ENCODE measurements around the gene DNAJB2.
"Not testable (repeated sequence)": the region's sequence is repeated elsewhere in the genome, so short reads cannot be mapped to it uniquely, and the experiment has no call there.

The DNAJB2 gene

GRCh38 chr2:219287116-219287440 is 7.9 kb downstream of the DNAJB2 start:
- H3K4me1 ChIP-seq (ENCODE audit: control extremely low read depth in 1 of 4, control insufficient read depth in 4 of 4, insufficient read depth in 4 of 4, low read length in 3 of 4); H3K9me3 ChIP-seq (ENCODE audit: control extremely low read depth in 1 of 5, control insufficient read depth in 4 of 5, insufficient read depth in 2 of 5, low read depth in 1 of 5, low read length in 4 of 5); H3K4me3 ChIP-seq (ENCODE audit: control insufficient read depth in 1 of 7, extremely low read depth in 1 of 7, insufficient read depth in 4 of 7, low read depth in 2 of 7, low read length in 6 of 7); DNase-seq; H3K27me3 ChIP-seq (replicated peaks in 2 of 5; ENCODE audit: control insufficient read depth in 4 of 5, insufficient read depth in 5 of 5, low read length in 4 of 5); POLR2A ChIA-PET; H3K27ac ChIP-seq (ENCODE audit: insufficient read depth in 1 of 2, low read depth in 1 of 2, low read length in 2 of 2, poor library complexity in 1 of 2, severe bottlenecking in 2 of 2): not testable (repeated sequence)
- CTCF ChIA-PET = interaction anchor here (1.3 to 18.3 kb wide), 2 partner anchors 8 to 14 kb away, joined by 6 to 381 read pairs; no protein-coding TSS in a partner anchor
- H3K36me3 ChIP-seq (ENCODE audit: control insufficient read depth in 4 of 4, insufficient read depth in 4 of 4, low read length in 3 of 4) = peaks cover 2 to 34% (median 12%) of the 10 kb centered on the region in 4 experiments
- 100% methylated on average over 1 of the region's 6 CpGs for WGBS (ENCODE audit: insufficient coverage)

GRCh38 chr2:219287580-219288265 is 8.6 kb downstream of the DNAJB2 start:
- DNase-seq = peak in 1 of 3 donors; percentile 26
- H3K27ac ChIP-seq (ENCODE audit: insufficient read depth in 1 of 2, low read depth in 1 of 2, low read length in 2 of 2, poor library complexity in 1 of 2, severe bottlenecking in 2 of 2) = peak overlapping the region in 1 of 2 experiments; percentile 14

GRCh38 chr2:219289195-219289536 is 10.0 kb downstream of the DNAJB2 start:
- Histone ChIP-seq H3K4me1 (ENCODE audit: control extremely low read depth in 1 of 4, control insufficient read depth in 4 of 4, insufficient read depth in 4 of 4, low read length in 3 of 4) (peaks cover 0 to 4% (median 3%) of the 10 kb centered on the region in 4 experiments), H3K27ac (ENCODE audit: insufficient read depth in 1 of 2, low read depth in 1 of 2, low read length in 2 of 2, poor library complexity in 1 of 2, severe bottlenecking in 2 of 2) (no peak overlapping the region), H3K9me3 (ENCODE audit: control extremely low read depth in 1 of 5, control insufficient read depth in 4 of 5, insufficient read depth in 2 of 5, low read depth in 1 of 5, low read length in 4 of 5) (no peaks in the 10 kb centered on the region), H3K36me3 (ENCODE audit: control insufficient read depth in 4 of 4, insufficient read depth in 4 of 4, low read length in 3 of 4) (peaks cover 0 to 16% (median 7%) of the 10 kb centered on the region in 4 experiments), H3K27me3 (replicated peaks in 2 of 5; ENCODE audit: control insufficient read depth in 4 of 5, insufficient read depth in 5 of 5, low read length in 4 of 5) (no peaks in the 10 kb centered on the region), H3K4me3 (ENCODE audit: control insufficient read depth in 1 of 7, extremely low read depth in 1 of 7, insufficient read depth in 4 of 7, low read depth in 2 of 7, low read length in 6 of 7) (no peak overlapping the region)
- ChIA-PET POLR2A (no interaction called here), CTCF (interaction anchor here (2.4 to 14.8 kb wide), 2 partner anchors 11 to 130 kb away, joined by 6 to 381 read pairs; partner anchors contain the start of gene DNAJB2)
- 92% methylated on average over 6 of the region's 6 CpGs for WGBS (ENCODE audit: insufficient coverage)
- no peak for DNase-seq

More at GRCh38 chr2:219287580-219288265, 8.6 kb downstream of the DNAJB2 start:
- Histone ChIP-seq H3K36me3 (ENCODE audit: control insufficient read depth in 4 of 4, insufficient read depth in 4 of 4, low read length in 3 of 4) (peaks cover 0 to 30% (median 11%) of the 10 kb centered on the region in 4 experiments), H3K27me3 (replicated peaks in 2 of 5; ENCODE audit: control insufficient read depth in 4 of 5, insufficient read depth in 5 of 5, low read length in 4 of 5) (no peaks in the 10 kb centered on the region), H3K4me3 (ENCODE audit: control insufficient read depth in 1 of 7, extremely low read depth in 1 of 7, insufficient read depth in 4 of 7, low read depth in 2 of 7, low read length in 6 of 7) (no peak overlapping the region), H3K4me1 (ENCODE audit: control extremely low read depth in 1 of 4, control insufficient read depth in 4 of 4, insufficient read depth in 4 of 4, low read length in 3 of 4) (no peaks in the 10 kb centered on the region), H3K9me3 (ENCODE audit: control extremely low read depth in 1 of 5, control insufficient read depth in 4 of 5, insufficient read depth in 2 of 5, low read depth in 1 of 5, low read length in 4 of 5) (no peaks in the 10 kb centered on the region)
- ChIA-PET POLR2A (no interaction called here), CTCF (interaction anchor here (0.6 to 18.3 kb wide), 5 partner anchors 8 to 128 kb away, joined by 3 to 381 read pairs (median 6); partner anchors contain the start of gene DNAJB2)
- 80% methylated on average over 9 of the region's 10 CpGs for WGBS (ENCODE audit: insufficient coverage)

GRCh38 chr2:219289537-219290361 is 10.6 kb downstream of the DNAJB2 start:
- H3K27ac ChIP-seq (ENCODE audit: insufficient read depth in 1 of 2, low read depth in 1 of 2, low read length in 2 of 2, poor library complexity in 1 of 2, severe bottlenecking in 2 of 2) = no peak overlapping the region
- H3K4me3 ChIP-seq (ENCODE audit: control insufficient read depth in 1 of 7, extremely low read depth in 1 of 7, insufficient read depth in 4 of 7, low read depth in 2 of 7, low read length in 6 of 7) = no peak overlapping the region
- 76% methylated on average over 8 of the region's 16 CpGs for WGBS (ENCODE audit: insufficient coverage)
- no peaks in the 10 kb centered on the region for H3K27me3 ChIP-seq (replicated peaks in 2 of 5; ENCODE audit: control insufficient read depth in 4 of 5, insufficient read depth in 5 of 5, low read length in 4 of 5)
- ChIA-PET POLR2A (no interaction called here), CTCF (interaction anchor here (2.4 to 14.8 kb wide), 2 partner anchors 11 to 131 kb away, joined by 6 to 381 read pairs; partner anchors contain the start of gene DNAJB2)
- H3K9me3 ChIP-seq (ENCODE audit: control extremely low read depth in 1 of 5, control insufficient read depth in 4 of 5, insufficient read depth in 2 of 5, low read depth in 1 of 5, low read length in 4 of 5) = no peaks in the 10 kb centered on the region
- H3K4me1 ChIP-seq (ENCODE audit: control extremely low read depth in 1 of 4, control insufficient read depth in 4 of 4, insufficient read depth in 4 of 4, low read length in 3 of 4) = peaks cover 0 to 9% (median 7%) of the 10 kb centered on the region in 4 experiments
- peak in 2 of 3 donors; percentile 65 to 66 for DNase-seq
- peaks cover 0 to 10% (median 2%) of the 10 kb centered on the region in 4 experiments for H3K36me3 ChIP-seq (ENCODE audit: control insufficient read depth in 4 of 4, insufficient read depth in 4 of 4, low read length in 3 of 4)

DNA sequence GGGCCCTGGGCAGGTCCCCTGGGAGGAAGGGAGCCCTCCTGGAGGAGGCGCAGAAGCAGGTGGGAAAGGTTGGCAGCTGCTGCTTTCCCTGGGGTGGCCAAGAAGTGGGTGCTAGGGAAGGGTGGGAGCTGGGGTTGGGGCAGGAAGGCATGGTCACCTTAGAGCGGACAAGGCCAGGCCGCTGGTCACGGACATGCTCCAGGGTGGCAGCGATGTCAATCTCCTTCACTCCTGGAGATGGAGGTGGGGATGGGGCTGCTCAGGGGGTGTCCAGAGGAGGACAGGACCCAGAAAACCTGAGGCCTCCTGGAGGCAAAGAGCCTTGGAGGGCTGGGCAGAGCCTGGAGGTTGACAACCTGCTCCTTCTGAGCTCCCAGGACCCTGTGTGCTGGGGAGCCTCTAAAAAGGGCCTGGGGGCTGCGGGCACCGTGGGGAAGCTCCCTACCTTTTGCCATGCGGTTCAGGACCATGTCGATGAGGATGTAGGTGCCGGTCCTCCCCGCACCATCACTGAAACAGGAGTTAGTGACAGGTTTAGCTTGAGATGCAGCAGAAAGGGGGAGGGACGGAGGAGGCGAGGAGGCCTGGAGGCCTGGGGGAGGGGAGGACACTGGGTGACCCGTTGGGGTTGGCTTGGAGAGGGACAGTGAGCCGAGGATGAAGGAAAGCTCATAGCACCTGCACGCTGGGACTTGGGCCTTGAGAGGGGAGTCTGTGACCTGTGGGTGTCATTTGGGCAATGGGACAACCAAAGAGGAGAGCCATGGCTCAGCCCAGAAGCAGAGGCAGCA is 11.4 kb downstream of the DNAJB2 start:
- POLR2A ChIA-PET = no interaction called here
- CTCF ChIA-PET = interaction anchor here (1.0 to 14.8 kb wide), 4 partner anchors 12 to 131 kb away, joined by 3 to 381 read pairs (median 5); partner anchors contain the start of gene DNAJB2
- Histone ChIP-seq H3K27me3 (replicated peaks in 2 of 5; ENCODE audit: control insufficient read depth in 4 of 5, insufficient read depth in 5 of 5, low read length in 4 of 5) (no peaks in the 10 kb centered on the region), H3K4me1 (ENCODE audit: control extremely low read depth in 1 of 4, control insufficient read depth in 4 of 4, insufficient read depth in 4 of 4, low read length in 3 of 4) (peaks cover 0 to 14% (median 13%) of the 10 kb centered on the region in 4 experiments), H3K4me3 (ENCODE audit: control insufficient read depth in 1 of 7, extremely low read depth in 1 of 7, insufficient read depth in 4 of 7, low read depth in 2 of 7, low read length in 6 of 7) (no peak overlapping the region), H3K9me3 (ENCODE audit: control extremely low read depth in 1 of 5, control insufficient read depth in 4 of 5, insufficient read depth in 2 of 5, low read depth in 1 of 5, low read length in 4 of 5) (no peaks in the 10 kb centered on the region), H3K36me3 (ENCODE audit: control insufficient read depth in 4 of 4, insufficient read depth in 4 of 4, low read length in 3 of 4) (peaks cover 0 to 3% (median 0%) of the 10 kb centered on the region in 4 experiments), H3K27ac (ENCODE audit: insufficient read depth in 1 of 2, low read depth in 1 of 2, low read length in 2 of 2, poor library complexity in 1 of 2, severe bottlenecking in 2 of 2) (no peak overlapping the region)
- WGBS (ENCODE audit: insufficient coverage) = 95% methylated on average over 12 of the region's 16 CpGs
- no peak for DNase-seq

DNA sequence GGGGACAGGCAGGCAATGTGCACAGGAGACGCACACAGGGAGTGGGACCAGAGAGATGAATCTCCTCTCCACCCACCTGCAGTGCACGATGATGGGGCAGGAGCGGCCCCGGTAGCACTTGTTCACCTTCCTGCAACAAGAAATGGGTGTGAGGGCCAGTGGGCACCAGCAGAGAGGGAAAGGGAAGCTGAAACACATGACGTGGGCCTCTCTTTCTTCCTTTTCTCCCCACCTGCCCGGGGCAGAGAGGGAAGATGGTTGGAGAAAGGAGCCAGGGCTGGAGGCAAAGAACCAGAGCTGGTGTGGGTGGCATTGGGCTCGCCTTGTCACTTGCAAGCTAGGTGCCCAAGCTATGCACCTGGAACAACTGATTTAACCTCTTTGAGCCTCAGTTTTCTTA is 12.2 kb downstream of the DNAJB2 start:
- Histone ChIP-seq H3K9me3 (ENCODE audit: control extremely low read depth in 1 of 5, control insufficient read depth in 4 of 5, insufficient read depth in 2 of 5, low read depth in 1 of 5, low read length in 4 of 5) (no peaks in the 10 kb centered on the region), H3K4me3 (ENCODE audit: control insufficient read depth in 1 of 7, extremely low read depth in 1 of 7, insufficient read depth in 4 of 7, low read depth in 2 of 7, low read length in 6 of 7) (no peak overlapping the region), H3K36me3 (ENCODE audit: control insufficient read depth in 4 of 4, insufficient read depth in 4 of 4, low read length in 3 of 4) (no peaks in the 10 kb centered on the region), H3K4me1 (ENCODE audit: control extremely low read depth in 1 of 4, control insufficient read depth in 4 of 4, insufficient read depth in 4 of 4, low read length in 3 of 4) (peaks cover 0 to 14% (median 13%) of the 10 kb centered on the region in 4 experiments), H3K27me3 (replicated peaks in 2 of 5; ENCODE audit: control insufficient read depth in 4 of 5, insufficient read depth in 5 of 5, low read length in 4 of 5) (no peaks in the 10 kb centered on the region), H3K27ac (ENCODE audit: insufficient read depth in 1 of 2, low read depth in 1 of 2, low read length in 2 of 2, poor library complexity in 1 of 2, severe bottlenecking in 2 of 2) (no peak overlapping the region)
- CTCF ChIA-PET = interaction anchor here (1.4 to 14.8 kb wide), 3 partner anchors 13 to 132 kb away, joined by 4 to 381 read pairs (median 6); partner anchors contain the start of gene DNAJB2
- POLR2A ChIA-PET = no interaction called here
- DNase-seq = no peak
- 100% methylated on average over 2 of the region's 7 CpGs for WGBS (ENCODE audit: insufficient coverage)
